ENCODE data around the gene SYT6. TPM values are rescaled to one million over a fixed set of nuclear protein-coding genes. Genes with fewer than 3 reads are reported as not detected.
"Not testable (repeated sequence)": the region's sequence is repeated elsewhere in the genome, so short reads cannot be mapped to it uniquely, and the experiment has no call there.

The SYT6 gene
- polyA plus RNA-seq, 3 donors: 0.01 TPM; not detected in 2

- Histone ChIP-seq H2AFZ (ENCODE audit: insufficient read depth, low read depth, low read length, poor library complexity, severe bottlenecking) (no peak overlapping the region), H3K79me2 (ENCODE audit: insufficient read depth, low read length) (no peaks in the 10 kb centered on the region), H3K9ac (ENCODE audit: insufficient read depth, low read length, poor library complexity, severe bottlenecking) (no peak overlapping the region), H3K4me2 (replicated peaks; ENCODE audit: extremely low read depth, low read length, poor library complexity, severe bottlenecking) (no peak overlapping the region), H3K4me1 (ENCODE audit: control insufficient read depth in 1 of 2, insufficient read depth in 2 of 2, low read length in 2 of 2) (no peaks in the 10 kb centered on the region), H4K20me1 (ENCODE audit: insufficient read depth, low read length) (no peaks in the 10 kb centered on the region), H3K9me3 (replicated peaks in 1 of 2; ENCODE audit: control insufficient read depth in 1 of 2, insufficient read depth in 1 of 2, low read length in 2 of 2) (peaks cover 12 to 20% of the 10 kb centered on the region in 2 donors), H3K27me3 (ENCODE audit: control insufficient read depth in 2 of 2, insufficient read depth in 2 of 2, low read length in 2 of 2) (no peaks in the 10 kb centered on the region), H3K36me3 (replicated peaks in 1 of 2; ENCODE audit: control insufficient read depth in 1 of 2, insufficient read depth in 2 of 2, low read length in 2 of 2) (peaks cover 0 to 5% of the 10 kb centered on the region in 2 donors), H3K4me3 (replicated peaks in 1 of 3; ENCODE audit: low read depth in 2 of 3, low read length in 3 of 3) (no peak overlapping the region), H3K27ac (ENCODE audit: low read depth in 1 of 2, low read length in 2 of 2) (no peak overlapping the region)
- H3K27me3 Mint-ChIP-seq (ENCODE audit: low read depth in 3 of 3): peaks cover 0 to 6% (median 1%) of the 10 kb centered on the region in 3 donors
- H3K4me1 Mint-ChIP-seq: peaks cover 10% of the 10 kb centered on the region
- no peak overlapping the region for H3K4me3 Mint-ChIP-seq
- TF ChIP-seq CTCF (IDR thresholded peaks at IDR 0.05): no peak
- H3K27ac Mint-ChIP-seq: no peak overlapping the region
- DNase-seq: no peak
- peaks cover 12 to 26% (median 22%) of the 10 kb centered on the region in 7 donors for H3K9me3 Mint-ChIP-seq
- peaks cover 0 to 2% of the 10 kb centered on the region in 2 donors for H3K36me3 Mint-ChIP-seq
- intact Hi-C loops (cut with micrococcal nuclease): no loop called here
These were observed 81.4 kb downstream of the SYT6 start for GRCh38 chr1:114072246-114072645.

GRCh38 chr1:114069762-114070161 lies 83.9 kb downstream of the SYT6 start:
- intact Hi-C loops (cut with micrococcal nuclease); H3K27ac Mint-ChIP-seq; H3K4me1 ChIP-seq (ENCODE audit: control insufficient read depth in 1 of 2, insufficient read depth in 2 of 2, low read length in 2 of 2); H3K4me1 Mint-ChIP-seq; H3K9ac ChIP-seq (ENCODE audit: insufficient read depth, low read length, poor library complexity, severe bottlenecking); H3K4me3 Mint-ChIP-seq; DNase-seq; H2AFZ ChIP-seq (ENCODE audit: insufficient read depth, low read depth, low read length, poor library complexity, severe bottlenecking); H3K27me3 ChIP-seq (ENCODE audit: control insufficient read depth in 2 of 2, insufficient read depth in 2 of 2, low read length in 2 of 2); H3K36me3 Mint-ChIP-seq; H3K79me2 ChIP-seq (ENCODE audit: insufficient read depth, low read length); H4K20me1 ChIP-seq (ENCODE audit: insufficient read depth, low read length); H3K4me2 ChIP-seq (replicated peaks; ENCODE audit: extremely low read depth, low read length, poor library complexity, severe bottlenecking); H3K27ac ChIP-seq (ENCODE audit: low read depth in 1 of 2, low read length in 2 of 2); H3K27me3 Mint-ChIP-seq (ENCODE audit: low read depth in 3 of 3); H3K36me3 ChIP-seq (replicated peaks in 1 of 2; ENCODE audit: control insufficient read depth in 1 of 2, insufficient read depth in 2 of 2, low read length in 2 of 2); H3K4me3 ChIP-seq (replicated peaks in 1 of 3; ENCODE audit: low read depth in 2 of 3, low read length in 3 of 3): not testable (repeated sequence)
- H3K9me3 Mint-ChIP-seq: peaks cover 12 to 26% (median 22%) of the 10 kb centered on the region in 7 donors
- H3K9me3 ChIP-seq (replicated peaks in 1 of 2; ENCODE audit: control insufficient read depth in 1 of 2, insufficient read depth in 1 of 2, low read length in 2 of 2): peaks cover 12 to 20% of the 10 kb centered on the region in 2 donors

GRCh38 chr1:114068684-114069083 lies 85.0 kb downstream of the SYT6 start:
- H3K4me3 ChIP-seq (replicated peaks in 1 of 3; ENCODE audit: low read depth in 2 of 3, low read length in 3 of 3); H3K9ac ChIP-seq (ENCODE audit: insufficient read depth, low read length, poor library complexity, severe bottlenecking); H4K20me1 ChIP-seq (ENCODE audit: insufficient read depth, low read length); H2AFZ ChIP-seq (ENCODE audit: insufficient read depth, low read depth, low read length, poor library complexity, severe bottlenecking); H3K27me3 ChIP-seq (ENCODE audit: control insufficient read depth in 2 of 2, insufficient read depth in 2 of 2, low read length in 2 of 2); H3K36me3 ChIP-seq (replicated peaks in 1 of 2; ENCODE audit: control insufficient read depth in 1 of 2, insufficient read depth in 2 of 2, low read length in 2 of 2); H3K4me3 Mint-ChIP-seq; intact Hi-C loops (cut with micrococcal nuclease); DNase-seq; H3K36me3 Mint-ChIP-seq; H3K27ac ChIP-seq (ENCODE audit: low read depth in 1 of 2, low read length in 2 of 2); H3K4me2 ChIP-seq (replicated peaks; ENCODE audit: extremely low read depth, low read length, poor library complexity, severe bottlenecking); H3K4me1 Mint-ChIP-seq; H3K27ac Mint-ChIP-seq; H3K27me3 Mint-ChIP-seq (ENCODE audit: low read depth in 3 of 3); H3K79me2 ChIP-seq (ENCODE audit: insufficient read depth, low read length); H3K4me1 ChIP-seq (ENCODE audit: control insufficient read depth in 1 of 2, insufficient read depth in 2 of 2, low read length in 2 of 2): not testable (repeated sequence)
- WGBS (ENCODE audit: insufficient coverage): no CpG with 5 or more reads among the region's 1 CpG
- H3K9me3 Mint-ChIP-seq: peaks cover 12 to 26% (median 22%) of the 10 kb centered on the region in 7 donors
- H3K9me3 ChIP-seq (replicated peaks in 1 of 2; ENCODE audit: control insufficient read depth in 1 of 2, insufficient read depth in 1 of 2, low read length in 2 of 2): peaks cover 12 to 20% of the 10 kb centered on the region in 2 donors

GRCh38 chr1:114065671-114066070 lies 88.0 kb downstream of the SYT6 start:
- H3K9ac ChIP-seq (ENCODE audit: insufficient read depth, low read length, poor library complexity, severe bottlenecking); H2AFZ ChIP-seq (ENCODE audit: insufficient read depth, low read depth, low read length, poor library complexity, severe bottlenecking); H3K36me3 Mint-ChIP-seq; H3K27me3 Mint-ChIP-seq (ENCODE audit: low read depth in 3 of 3); H3K4me1 Mint-ChIP-seq; H3K79me2 ChIP-seq (ENCODE audit: insufficient read depth, low read length); H4K20me1 ChIP-seq (ENCODE audit: insufficient read depth, low read length); H3K4me2 ChIP-seq (replicated peaks; ENCODE audit: extremely low read depth, low read length, poor library complexity, severe bottlenecking); H3K4me3 ChIP-seq (replicated peaks in 1 of 3; ENCODE audit: low read depth in 2 of 3, low read length in 3 of 3); H3K27me3 ChIP-seq (ENCODE audit: control insufficient read depth in 2 of 2, insufficient read depth in 2 of 2, low read length in 2 of 2); H3K27ac Mint-ChIP-seq; H3K36me3 ChIP-seq (replicated peaks in 1 of 2; ENCODE audit: control insufficient read depth in 1 of 2, insufficient read depth in 2 of 2, low read length in 2 of 2); H3K27ac ChIP-seq (ENCODE audit: low read depth in 1 of 2, low read length in 2 of 2); H3K4me1 ChIP-seq (ENCODE audit: control insufficient read depth in 1 of 2, insufficient read depth in 2 of 2, low read length in 2 of 2); intact Hi-C loops (cut with micrococcal nuclease); H3K4me3 Mint-ChIP-seq: not testable (repeated sequence)
- no CpG with 5 or more reads among the region's 3 CpGs for WGBS (ENCODE audit: insufficient coverage)
- peaks cover 9 to 18% (median 16%) of the 10 kb centered on the region in 7 donors for H3K9me3 Mint-ChIP-seq
- peaks cover 7 to 12% of the 10 kb centered on the region in 2 donors for H3K9me3 ChIP-seq (replicated peaks in 1 of 2; ENCODE audit: control insufficient read depth in 1 of 2, insufficient read depth in 1 of 2, low read length in 2 of 2)
- DNase-seq: peak; percentile 8 to 20 (median 13)

Data from CD14-positive monocyte (primary cell).